HepG2 (cell line): ENCODE results near the gene NUDT21. TPM values are rescaled to one million over a fixed set of nuclear protein-coding genes. Genes with fewer than 3 reads are reported as not detected.

Source experiments
- ATAC-seq: fragments of 200-7000 bp; cut with Tn5 transposase; 3 replicates; pipeline ENCODE4 v1.9.1; 2020; ENCODE audit warnings: mild to moderate bottlenecking, moderate library complexity
- BruUV-seq: library from RNA; stranded (reverse); fragments of 400-500 nt; replicated peaks from 2 replicates; lab custom pipeline; 2021; lab: Mats Ljungman, UMichigan
- CTCF ChIA-PET: fragments of 300-600 bp; formaldehyde crosslinking; extraction: SDS; loops from one replicate; lab custom pipeline; 2021; ENCODE audit warnings: low total read pairs, inconsistent platforms, low intra/inter-chr PET ratio; lab: Yijun Ruan, JAX
- POLR2A ChIA-PET: fragments of 350-600 bp; sonication (Branson Sonifier 250); formaldehyde crosslinking; loops from one replicate; lab custom pipeline; 2020; ENCODE audit warnings: antibody characterized with exemption, inconsistent platforms; lab: Yijun Ruan, JAX
- DNase-seq: peaks from one replicate; pipeline ENCODE4 v3.0.0-alpha.2; 2015; ENCODE audit warnings: low spot score
- FAIRE-seq: peaks from 3 replicates; lab custom pipeline; 2011; peaks lifted over from hg19 to GRCh38; lab: Jason Lieb, UNC
- H2AFZ ChIP-seq: one replicate; pipeline ENCODE4 v1.6.1; 2011; ENCODE audit warnings: low read length, inconsistent platforms
- H3K27ac ChIP-seq: fragments of 300-600 bp; 3 replicates; pipeline ENCODE4 v1.8.0; 2011; ENCODE audit warnings: mixed run types, mild to moderate bottlenecking, mixed read lengths, low read length, inconsistent platforms; ENCODE audit not compliant: insufficient read depth; ENCODE audit errors: extremely low read length
- H3K27me3 ChIP-seq, 2 experiments: fragments of 200-600 bp in 1 of 2; 2 replicates in 1 of 2; 3 replicates in 1 of 2; pipeline versions ENCODE4 v1.6.0 to v1.8.0; 2011; ENCODE audit warnings: low read length in 2 of 2, mild to moderate bottlenecking in 2 of 2, moderate library complexity in 2 of 2, inconsistent platforms in 1 of 2; ENCODE audit not compliant: insufficient read depth in 2 of 2, control insufficient read depth in 1 of 2
- H3K36me3 ChIP-seq, 2 experiments: fragments of 200-600 bp in 1 of 2; replicated peaks in 1 of 2; 2 replicates in 1 of 2; 3 replicates in 1 of 2; pipeline versions ENCODE4 v1.5.1 to v1.8.0; 2011; ENCODE audit warnings: low read length in 2 of 2, inconsistent platforms in 1 of 2; ENCODE audit not compliant: insufficient read depth in 2 of 2, control insufficient read depth in 1 of 2
- H3K4me1 ChIP-seq: 2 replicates; pipeline ENCODE4 v1.5.1; 2012; ENCODE audit warnings: low read length, inconsistent platforms; ENCODE audit not compliant: insufficient read depth
- H3K4me2 ChIP-seq: 2 replicates; pipeline ENCODE4 v1.6.0; 2011; ENCODE audit warnings: low read depth, low read length, inconsistent platforms
- H3K4me3 ChIP-seq, 3 experiments: fragments of 200-600 bp in 1 of 3; sonication (generic), shearing (Covaris generic) in 1 of 3; replicated peaks in 1 of 3; 2 replicates each; pipeline ENCODE4 v1.5.1; 2011 to 2016; ENCODE audit warnings: low read length in 3 of 3, inconsistent platforms in 2 of 3, low read depth in 2 of 3, mild to moderate bottlenecking in 2 of 3, control low read depth in 1 of 3, mixed read lengths in 1 of 3; ENCODE audit not compliant: insufficient read depth in 1 of 3
- H3K79me2 ChIP-seq: one replicate; pipeline ENCODE4 v1.6.1; 2011; ENCODE audit warnings: low read length, inconsistent platforms; ENCODE audit not compliant: insufficient read depth
- H3K9ac ChIP-seq: 2 replicates; pipeline ENCODE4 v1.6.0; 2011; ENCODE audit warnings: mild to moderate bottlenecking, low read depth, low read length, inconsistent platforms; ENCODE audit not compliant: insufficient read depth
- H3K9me3 ChIP-seq: 2 replicates; pipeline ENCODE4 v1.5.1; 2012; ENCODE audit warnings: mild to moderate bottlenecking, low read length
- H4K20me1 ChIP-seq: 2 replicates; pipeline ENCODE4 v1.6.0; 2011; ENCODE audit warnings: inconsistent platforms, mild to moderate bottlenecking, low read length, moderate library complexity; ENCODE audit not compliant: insufficient read depth
- AHR ChIP-seq: IDR thresholded peaks from 2 replicates; pipeline ENCODE4 v1.6.1; 2018; ENCODE audit warnings: missing genetic modification reagents, missing compliant biosample characterization
- CEBPG ChIP-seq: IDR thresholded peaks from 2 replicates; pipeline ENCODE4 v1.6.1; 2016
- FOSL1 ChIP-seq: sonication (generic); formaldehyde crosslinking; IDR thresholded peaks from 2 replicates; pipeline ENCODE4 v1.9.0; 2021; ENCODE audit warnings: missing genetic modification reagents, borderline replicate concordance
- FOSL2 ChIP-seq: sonication (generic); formaldehyde crosslinking; IDR thresholded peaks from 2 replicates; pipeline ENCODE4 v1.4.0; 2020; ENCODE audit warnings: missing genetic modification reagents
- HHEX ChIP-seq: IDR thresholded peaks from 2 replicates; pipeline ENCODE4 v1.6.1; 2016; ENCODE audit warnings: control low read depth
- HOXA3 ChIP-seq: sonication (generic); formaldehyde crosslinking; IDR thresholded peaks from 2 replicates; pipeline ENCODE4 v1.5.0; 2020; ENCODE audit warnings: missing genetic modification reagents
- JUND ChIP-seq: sonication (generic); formaldehyde crosslinking; IDR thresholded peaks from 2 replicates; pipeline ENCODE4 v1.8.0; 2022; ENCODE audit warnings: mild to moderate bottlenecking, missing genetic modification reagents
- MAFF ChIP-seq: IDR thresholded peaks from 2 replicates; pipeline ENCODE4 v1.6.1; 2011; ENCODE audit warnings: low read depth, low read length, improper control_type of control experiment
- MAFK ChIP-seq, 2 experiments: IDR thresholded peaks in 1 of 2; conservative IDR thresholded peaks in 1 of 2; 2 replicates each; pipeline ENCODE4 v1.6.1; 2011; ENCODE audit warnings: improper control_type of control experiment in 2 of 2, low read length in 2 of 2
- MXI1 ChIP-seq: IDR thresholded peaks from 3 replicates; pipeline ENCODE4 v1.6.1; 2012; ENCODE audit warnings: low read depth, low read length, inconsistent platforms, borderline replicate concordance
- NFKBIZ ChIP-seq: IDR thresholded peaks from 2 replicates; pipeline ENCODE4 v1.6.1; 2018; ENCODE audit warnings: missing genetic modification reagents, missing compliant biosample characterization
- SAP130 ChIP-seq: IDR thresholded peaks from 2 replicates; pipeline ENCODE4 v1.6.1; 2016; ENCODE audit warnings: low read depth
- SMC3 ChIP-seq: IDR thresholded peaks from 2 replicates; pipeline ENCODE4 v1.6.1; 2011; ENCODE audit warnings: low read length, improper control_type of control experiment
- ZNF235 ChIP-seq: sonication (generic); formaldehyde crosslinking; IDR thresholded peaks from 2 replicates; pipeline ENCODE4 v1.8.1; 2023; ENCODE audit warnings: mild to moderate bottlenecking, missing genetic modification reagents, borderline replicate concordance
- WGBS: methylation state at CpG from one replicate; pipeline ENCODE4 v1.1.6; 2017; ENCODE audit warnings: low lambda C conversion rate; 5-methylcytosine and 5-hydroxymethylcytosine counted together
- in situ Hi-C: cut with HindIII; loops from 2 replicates; pipeline ENCODE4 v1.10.0; 2017; ENCODE audit warnings: low pct_unique_long_range_greater_than_20kb; ENCODE audit not compliant: extremely low pct_ligation_motif_present
- intact Hi-C: fragments of 100-400 bp; cut with micrococcal nuclease; formaldehyde crosslinking; loops from one replicate; pipeline ENCODE4 v1.10.0; 2022; ENCODE audit not compliant: unreplicated experiment
- polyA plus RNA-seq, 8 experiments: library from polyadenylated mRNA; depleted of rRNA in 3 of 8; stranded (reverse) in 7 of 8; unstranded in 1 of 8; fragments of >200 nt; fragmentation: Illumina TruSeq in 4 of 8; extraction: Trizol in 4 of 8; gene quantifications; 2 replicates each; pipeline versions ENCODE4 v1.2.1 to v1.2.3, GENCODE V29; 2011 to 2016; ENCODE audit warnings: low read depth in 4 of 8, missing spikeins in 1 of 8, mixed read lengths in 1 of 8; ENCODE audit not compliant: insufficient read depth in 1 of 8
- total RNA-seq, 5 experiments: library from RNA; depleted of rRNA; stranded (reverse); fragments of >200 nt; fragmentation: Illumina TruSeq; extraction: Trizol; gene quantifications; 2 replicates each; pipeline ENCODE4 v1.2.3, GENCODE V29; 2016; ENCODE audit warnings: low read depth in 1 of 5
- TF ChIP-seq, protein P1 (sequence below): sonication (generic); formaldehyde crosslinking; IDR thresholded peaks from 2 replicates; pipeline ENCODE4 v1.9.0; 2022; ENCODE audit warnings: missing genetic modification reagents, mild to moderate bottlenecking, borderline replicate concordance
- TF ChIP-seq, protein P2 (sequence below): sonication (generic); formaldehyde crosslinking; IDR thresholded peaks from 2 replicates; pipeline ENCODE4 v1.4.0; 2020; ENCODE audit warnings: mild to moderate bottlenecking, missing genetic modification reagents

The NUDT21 gene
- total and polyA plus RNA-seq, 2 of the 13 experiments (the other 11 are each of a cell fraction or from before 2014, with no cell fraction given) = 177 to 210 TPM

- H3K27ac ChIP-seq = no peak overlapping the region
- H3K4me1 ChIP-seq = peaks cover 24% of the 10 kb centered on the region
- ATAC-seq = no peak
- H3K27me3 ChIP-seq = no peaks in the 10 kb centered on the region
- no peak for FAIRE-seq
- TF ChIP-seq AHR (CRISPR knock-in tag) = no peak
- TF ChIP-seq, protein P1, sequence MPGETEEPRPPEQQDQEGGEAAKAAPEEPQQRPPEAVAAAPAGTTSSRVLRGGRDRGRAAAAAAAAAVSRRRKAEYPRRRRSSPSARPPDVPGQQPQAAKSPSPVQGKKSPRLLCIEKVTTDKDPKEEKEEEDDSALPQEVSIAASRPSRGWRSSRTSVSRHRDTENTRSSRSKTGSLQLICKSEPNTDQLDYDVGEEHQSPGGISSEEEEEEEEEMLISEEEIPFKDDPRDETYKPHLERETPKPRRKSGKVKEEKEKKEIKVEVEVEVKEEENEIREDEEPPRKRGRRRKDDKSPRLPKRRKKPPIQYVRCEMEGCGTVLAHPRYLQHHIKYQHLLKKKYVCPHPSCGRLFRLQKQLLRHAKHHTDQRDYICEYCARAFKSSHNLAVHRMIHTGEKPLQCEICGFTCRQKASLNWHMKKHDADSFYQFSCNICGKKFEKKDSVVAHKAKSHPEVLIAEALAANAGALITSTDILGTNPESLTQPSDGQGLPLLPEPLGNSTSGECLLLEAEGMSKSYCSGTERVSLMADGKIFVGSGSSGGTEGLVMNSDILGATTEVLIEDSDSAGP (CRISPR knock-in tag) = 0 out of 2 replicates have a peak, but pooled peaks have one; percentile 28
- H2AFZ ChIP-seq = no peak overlapping the region
- POLR2A ChIA-PET = no interaction called here
- H3K4me3 ChIP-seq = no peak overlapping the region
- CTCF ChIA-PET = no interaction called here
- no peak for DNase-seq
- H3K36me3 ChIP-seq = peaks cover 14 to 65% of the 10 kb centered on the region in 2 experiments
- H4K20me1 ChIP-seq = no peaks in the 10 kb centered on the region
- BruUV-seq = no TSS peak
- intact Hi-C loops = no loop called here
- H3K9me3 ChIP-seq = no peaks in the 10 kb centered on the region
- in situ Hi-C loops = no loop called here
- H3K4me2 ChIP-seq = no peak overlapping the region
- 99% methylated on average over 5 of the region's 5 CpGs for WGBS
- H3K9ac ChIP-seq = no peak overlapping the region
- H3K79me2 ChIP-seq = peaks cover 21% of the 10 kb centered on the region
These were observed 40.0 kb downstream of the NUDT21 start for GRCh38 chr16:56411123-56411522.

DNA sequence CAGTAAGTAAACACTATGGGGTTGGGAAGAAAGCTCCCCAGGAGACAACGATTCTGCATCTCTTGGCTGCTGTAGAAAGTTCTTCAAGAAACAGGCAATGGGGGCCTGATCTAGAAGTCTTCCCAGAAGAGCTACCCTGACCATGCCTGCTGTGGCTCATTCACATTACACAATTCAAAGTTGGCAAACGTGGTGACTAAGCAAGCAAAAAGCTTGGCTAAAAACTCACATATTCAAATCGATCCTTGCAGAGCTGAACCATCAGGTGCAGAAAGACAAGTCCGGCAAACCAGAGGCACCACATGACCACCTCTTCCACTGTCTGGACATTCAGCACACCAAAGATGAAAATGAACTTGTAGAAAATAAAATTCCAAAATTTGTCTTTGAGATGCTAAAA lies 41.9 kb downstream of the NUDT21 start:
- peaks cover 2% of the 10 kb centered on the region for H3K79me2 ChIP-seq
- BruUV-seq = no TSS peak
- H3K9me3 ChIP-seq = no peaks in the 10 kb centered on the region
- ATAC-seq (peak; percentile 80), FAIRE-seq (peak; percentile 56), DNase-seq (peak; percentile 61)
- peak overlapping the region; percentile 48 for H3K4me2 ChIP-seq
- H2AFZ ChIP-seq = no peak overlapping the region
- no peaks in the 10 kb centered on the region for H3K27me3 ChIP-seq
- no peaks in the 10 kb centered on the region for H4K20me1 ChIP-seq
- H3K9ac ChIP-seq = peak overlapping the region; percentile 29
- peaks cover 24% of the 10 kb centered on the region for H3K4me1 ChIP-seq
- ChIA-PET CTCF (no interaction called here), POLR2A (interaction anchor here (0.6 to 2.7 kb wide), 7 partner anchors 10 to 511 kb away, joined by 3 to 27 read pairs (median 4); partner anchors contain the start of genes NUDT21 and OGFOD1)
- H3K27ac ChIP-seq = peak overlapping the region; percentile 72
- intact Hi-C loops (loop anchor here (2.0 to 5.0 kb wide), 2 partner anchors 14 to 43 kb away; partner anchors contain the start of genes NUDT21 and OGFOD1), in situ Hi-C loops (no loop called here)
- WGBS = 41% methylated on average over 4 of the region's 4 CpGs
- H3K4me3 ChIP-seq = no peak overlapping the region
- peaks cover 16 to 76% of the 10 kb centered on the region in 2 experiments for H3K36me3 ChIP-seq
- TF ChIP-seq NFKBIZ = 0 out of 2 replicates have a peak, but pooled peaks have one; percentile 41
- TF ChIP-seq JUND = 0 out of 2 replicates have a peak, but pooled peaks have one; percentile 40
- 0 out of 2 replicates have a peak, but pooled peaks have one; percentile 36 for TF ChIP-seq HHEX
- peak; percentile 91 for TF ChIP-seq FOSL2 (CRISPR knock-in tag)
- 0 out of 2 replicates have a peak, but pooled peaks have one; percentile 1 for TF ChIP-seq HOXA3
- peak; percentile 43 for TF ChIP-seq SAP130 (CRISPR knock-in tag)
- TF ChIP-seq, protein P2, sequence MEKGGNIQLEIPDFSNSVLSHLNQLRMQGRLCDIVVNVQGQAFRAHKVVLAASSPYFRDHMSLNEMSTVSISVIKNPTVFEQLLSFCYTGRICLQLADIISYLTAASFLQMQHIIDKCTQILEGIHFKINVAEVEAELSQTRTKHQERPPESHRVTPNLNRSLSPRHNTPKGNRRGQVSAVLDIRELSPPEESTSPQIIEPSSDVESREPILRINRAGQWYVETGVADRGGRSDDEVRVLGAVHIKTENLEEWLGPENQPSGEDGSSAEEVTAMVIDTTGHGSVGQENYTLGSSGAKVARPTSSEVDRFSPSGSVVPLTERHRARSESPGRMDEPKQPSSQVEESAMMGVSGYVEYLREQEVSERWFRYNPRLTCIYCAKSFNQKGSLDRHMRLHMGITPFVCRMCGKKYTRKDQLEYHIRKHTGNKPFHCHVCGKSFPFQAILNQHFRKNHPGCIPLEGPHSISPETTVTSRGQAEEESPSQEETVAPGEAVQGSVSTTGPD (CRISPR knock-in tag) = peak; percentile 74; the same call in 1 of the 2 replicates
- no peak for TF ChIP-seq ZNF235 (CRISPR knock-in tag)
- TF ChIP-seq MXI1 = 0 out of 3 replicates have a peak, but pooled peaks have one; percentile 26
- 0 out of 4 replicates have a peak, but pooled peaks of 1 of the 2 experiments have one; percentile 4 for TF ChIP-seq MAFK (conservative IDR thresholded peaks at IDR 0.05 in 1 of 2, IDR thresholded peaks at IDR 0.05 in 1 of 2; ENCODE audit: low read length in 2 of 2)
- TF ChIP-seq SMC3 = 0 out of 2 replicates have a peak, but pooled peaks have one; percentile 16
- 0 out of 2 replicates have a peak, but pooled peaks have one; percentile 7 for TF ChIP-seq MAFF
- TF ChIP-seq CEBPG (CRISPR knock-in tag) = peak; percentile 46; the same call in 1 of the 2 replicates
- peak; percentile 56; the same call in 1 of the 2 replicates for TF ChIP-seq FOSL1 (CRISPR knock-in tag)
